Epidermal melanocyte (primary cell): Measurements from ENCODE around the gene ACTR3C.

Source experiments
- DNase-seq: peaks from one replicate; pipeline ENCODE4 v3.0.0; 2011; ENCODE audit warnings: low spot score; ENCODE audit not compliant: insufficient read length

The ACTR3C gene

DNA sequence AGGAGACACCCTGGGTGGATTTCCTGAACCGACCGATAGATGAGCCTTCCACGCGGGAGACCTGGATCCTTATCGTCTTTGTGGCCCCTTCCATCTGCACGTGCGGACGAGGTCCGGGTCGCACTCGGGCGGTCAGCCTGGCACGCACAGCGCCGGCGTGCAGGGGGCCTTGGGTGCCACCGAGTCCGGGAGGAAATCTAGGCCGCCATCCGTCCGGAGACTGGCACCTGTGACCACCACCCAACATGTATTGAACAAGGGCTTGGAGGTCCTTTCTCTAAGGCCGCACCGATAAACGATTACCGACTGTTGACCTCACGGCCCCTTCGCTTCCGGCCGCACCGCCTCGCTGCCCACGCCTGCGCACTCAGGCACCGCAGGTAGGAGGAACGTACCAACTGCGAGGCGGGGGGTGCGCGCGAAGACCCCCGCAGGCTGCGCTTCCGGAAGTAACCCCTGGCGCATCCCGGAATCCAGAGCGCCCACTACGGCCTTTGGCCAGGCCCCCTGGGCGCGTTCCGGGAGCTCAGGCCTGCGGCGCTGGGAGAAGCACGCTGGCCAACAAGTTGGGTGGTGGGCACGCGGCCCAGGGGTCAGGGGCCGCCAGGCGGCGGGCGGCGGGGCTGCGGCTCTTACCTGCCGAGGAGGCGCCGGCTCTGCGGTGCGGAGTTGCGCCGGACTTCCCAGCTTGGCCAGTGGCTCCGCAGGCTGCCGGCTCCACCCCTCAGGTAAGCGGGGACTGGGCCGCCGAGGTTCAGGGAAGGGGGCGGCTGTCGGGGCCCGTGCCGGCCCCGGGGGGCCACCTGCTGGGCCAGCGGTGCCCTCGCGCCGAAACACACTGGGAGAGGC, at the start of gene ACTR3C, which contains the start of gene LRRC61:
Gene ACTR3C, minus strand, starts transcription at position 713 of the 849 bp plus-strand sequence. CDS start 28,249 bp downstream, outside the sequence.
Gene LRRC61, plus strand, starts transcription at position 523 of the 849 bp plus-strand sequence. CDS start 13,507 bp downstream, outside the sequence.
- no peak for DNase-seq

DNA sequence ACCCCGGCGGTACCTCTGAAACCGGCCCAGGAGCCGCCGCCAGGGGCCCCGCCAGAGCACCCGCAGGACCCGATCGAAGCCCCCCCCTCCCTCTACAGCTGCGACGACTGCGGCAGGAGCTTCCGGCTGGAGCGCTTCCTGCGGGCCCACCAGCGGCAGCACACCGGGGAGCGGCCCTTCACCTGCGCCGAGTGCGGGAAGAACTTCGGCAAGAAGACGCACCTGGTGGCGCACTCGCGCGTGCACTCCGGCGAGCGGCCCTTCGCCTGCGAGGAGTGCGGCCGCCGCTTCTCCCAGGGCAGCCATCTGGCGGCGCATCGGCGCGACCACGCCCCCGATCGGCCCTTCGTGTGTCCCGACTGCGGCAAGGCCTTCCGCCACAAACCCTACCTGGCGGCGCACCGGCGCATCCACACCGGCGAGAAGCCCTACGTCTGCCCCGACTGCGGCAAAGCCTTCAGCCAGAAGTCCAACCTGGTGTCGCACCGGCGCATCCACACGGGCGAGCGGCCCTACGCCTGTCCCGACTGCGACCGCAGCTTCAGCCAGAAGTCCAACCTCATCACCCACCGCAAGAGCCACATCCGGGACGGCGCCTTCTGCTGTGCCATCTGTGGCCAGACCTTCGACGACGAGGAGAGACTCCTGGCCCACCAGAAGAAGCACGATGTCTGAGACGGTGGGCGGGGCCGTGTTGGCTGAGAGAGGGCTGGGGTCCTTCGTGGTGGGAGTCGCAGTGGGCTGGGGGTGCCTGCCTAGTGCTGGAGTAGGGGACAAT, 49.1 kb upstream of the ACTR3C start:
- no peak for DNase-seq

DNA sequence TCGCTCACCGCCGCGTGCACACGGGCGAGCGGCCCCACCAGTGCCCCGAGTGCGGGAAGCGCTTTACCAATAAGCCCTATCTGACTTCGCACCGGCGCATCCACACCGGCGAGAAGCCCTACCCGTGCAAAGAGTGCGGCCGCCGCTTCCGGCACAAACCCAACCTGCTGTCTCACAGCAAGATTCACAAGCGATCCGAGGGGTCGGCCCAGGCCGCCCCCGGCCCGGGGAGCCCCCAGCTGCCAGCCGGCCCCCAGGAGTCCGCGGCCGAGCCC, 48.6 kb upstream of the ACTR3C start:
- no peak for DNase-seq

DNA sequence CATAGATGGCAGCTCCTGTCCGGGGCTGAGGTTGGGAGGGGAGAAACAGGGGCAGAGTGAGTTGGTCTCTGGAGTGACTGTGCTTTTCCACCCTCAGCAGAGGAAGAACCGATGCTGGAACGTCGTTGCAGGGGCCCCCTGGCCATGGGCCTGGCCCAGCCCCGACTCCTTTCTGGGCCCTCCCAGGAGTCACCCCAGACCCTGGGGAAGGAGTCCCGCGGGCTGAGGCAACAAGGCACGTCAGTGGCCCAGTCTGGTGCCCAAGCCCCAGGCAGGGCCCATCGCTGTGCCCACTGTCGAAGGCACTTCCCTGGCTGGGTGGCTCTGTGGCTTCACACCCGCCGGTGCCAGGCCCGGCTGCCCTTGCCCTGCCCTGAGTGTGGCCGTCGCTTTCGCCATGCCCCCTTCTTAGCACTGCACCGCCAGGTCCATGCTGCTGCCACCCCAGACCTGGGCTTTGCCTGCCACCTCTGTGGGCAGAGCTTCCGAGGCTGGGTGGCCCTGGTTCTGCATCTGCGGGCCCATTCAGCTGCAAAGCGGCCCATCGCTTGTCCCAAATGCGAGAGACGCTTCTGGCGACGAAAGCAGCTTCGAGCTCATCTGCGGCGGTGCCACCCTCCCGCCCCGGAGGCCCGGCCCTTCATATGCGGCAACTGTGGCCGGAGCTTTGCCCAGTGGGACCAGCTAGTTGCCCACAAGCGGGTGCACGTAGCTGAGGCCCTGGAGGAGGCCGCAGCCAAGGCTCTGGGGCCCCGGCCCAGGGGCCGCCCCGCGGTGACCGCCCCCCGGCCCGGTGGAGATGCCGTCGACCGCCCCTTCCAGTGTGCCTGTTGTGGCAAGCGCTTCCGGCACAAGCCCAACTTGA, 48.0 kb upstream of the ACTR3C start:
- DNase-seq, result no peak

DNA sequence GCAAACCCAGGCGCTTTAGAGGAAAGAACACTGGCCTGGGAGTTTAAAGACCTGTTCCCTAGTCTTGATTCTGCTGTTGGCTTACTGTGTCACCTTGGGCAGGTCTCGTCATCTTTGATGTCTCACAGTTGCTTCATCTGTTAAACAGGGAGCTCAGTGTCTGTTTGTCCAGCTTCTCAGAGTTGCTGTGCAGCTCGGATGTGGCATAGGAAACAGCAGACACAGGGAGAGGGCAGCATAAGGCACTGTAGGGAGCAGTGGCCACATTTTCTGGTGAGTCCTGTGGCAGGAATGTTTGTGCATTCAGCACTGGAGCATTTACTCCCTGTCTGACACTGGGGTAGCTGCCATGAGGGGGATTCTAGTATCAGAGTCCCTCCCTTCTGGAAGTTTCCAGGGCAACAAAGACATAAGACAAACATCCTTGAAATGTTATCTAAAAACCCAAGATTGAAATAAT, 47.3 kb upstream of the ACTR3C start:
- no peak for DNase-seq

DNA sequence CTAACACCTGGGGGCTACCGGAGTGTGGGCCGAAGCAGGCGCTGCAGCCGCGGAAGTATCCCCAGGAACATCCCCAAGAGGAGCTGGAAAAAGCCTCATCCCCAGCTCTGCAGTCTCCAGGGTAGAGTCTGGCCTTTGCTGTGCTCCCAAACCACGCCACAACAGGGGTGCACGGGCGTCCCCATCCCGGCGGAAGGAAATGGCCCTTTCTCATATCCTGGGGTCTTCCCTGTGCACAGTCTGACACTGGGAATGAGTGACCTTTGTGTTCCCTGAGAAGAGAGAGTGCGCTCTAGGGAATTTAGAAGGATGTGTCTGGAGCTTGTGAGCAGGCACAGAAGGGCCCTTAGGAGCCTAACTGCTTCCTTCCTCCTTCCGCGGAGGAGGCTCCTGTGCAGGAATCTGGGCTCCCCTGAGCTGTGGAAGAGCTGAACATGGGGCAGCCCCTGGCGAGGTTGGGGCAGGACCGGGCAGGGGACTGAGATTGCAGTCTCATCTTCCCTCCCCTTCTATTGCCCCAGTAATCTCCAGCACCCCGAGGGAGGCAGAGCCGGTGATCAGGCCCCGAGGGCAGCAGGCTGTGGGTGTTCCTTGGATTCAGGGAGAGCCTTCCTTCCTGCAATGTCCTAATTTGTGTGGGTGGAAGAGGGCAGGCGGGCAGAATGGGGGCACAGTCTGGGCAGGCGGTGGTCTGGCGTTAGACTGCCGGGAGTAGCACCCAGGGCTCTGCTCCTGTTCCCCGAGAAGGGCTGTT, 46.6 kb upstream of the ACTR3C start:
- DNase-seq, result no peak

DNA sequence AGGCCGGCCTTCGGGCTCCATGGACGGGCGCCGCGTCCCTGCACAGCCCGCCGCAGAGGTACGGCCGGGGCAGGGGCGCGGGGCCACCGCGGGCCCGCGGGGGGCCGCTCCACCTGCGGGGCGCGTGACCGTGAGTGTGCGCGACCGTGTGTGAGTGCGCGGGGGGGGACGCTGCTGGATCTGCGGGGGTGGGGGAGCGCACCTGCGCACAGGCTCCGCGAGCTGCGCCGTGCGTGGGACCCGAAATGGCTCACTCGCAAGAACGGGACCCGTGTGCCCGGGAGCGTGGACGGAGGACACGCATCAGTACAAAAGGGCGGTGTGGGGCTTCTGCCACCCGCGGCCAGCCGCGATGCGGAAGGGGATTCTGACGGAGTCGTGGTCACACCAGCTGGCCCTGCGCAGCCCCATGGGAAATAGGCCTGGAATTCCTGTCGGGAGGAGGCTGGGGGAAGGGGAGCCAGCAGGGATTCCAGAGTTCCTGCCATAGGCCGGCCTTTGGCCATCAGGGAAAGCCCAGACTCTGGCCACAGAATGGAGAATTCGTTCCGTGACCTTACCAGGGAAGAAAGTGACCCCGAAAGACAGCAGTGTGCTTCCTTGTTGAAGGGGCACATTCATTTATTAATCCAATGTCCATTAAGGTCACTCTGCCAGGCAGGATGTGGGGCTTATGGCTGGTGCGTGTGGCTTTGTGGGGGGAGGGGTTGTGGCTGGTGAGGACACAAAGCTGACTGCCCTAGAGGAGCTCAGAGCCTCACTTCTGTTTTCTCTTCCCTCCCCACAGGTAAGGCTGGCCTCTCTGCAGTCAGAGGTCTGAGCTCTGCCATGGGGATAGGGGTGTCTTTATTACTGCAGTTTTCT, 45.8 kb upstream of the ACTR3C start:
- DNase-seq, result peak; percentile 80

DNA sequence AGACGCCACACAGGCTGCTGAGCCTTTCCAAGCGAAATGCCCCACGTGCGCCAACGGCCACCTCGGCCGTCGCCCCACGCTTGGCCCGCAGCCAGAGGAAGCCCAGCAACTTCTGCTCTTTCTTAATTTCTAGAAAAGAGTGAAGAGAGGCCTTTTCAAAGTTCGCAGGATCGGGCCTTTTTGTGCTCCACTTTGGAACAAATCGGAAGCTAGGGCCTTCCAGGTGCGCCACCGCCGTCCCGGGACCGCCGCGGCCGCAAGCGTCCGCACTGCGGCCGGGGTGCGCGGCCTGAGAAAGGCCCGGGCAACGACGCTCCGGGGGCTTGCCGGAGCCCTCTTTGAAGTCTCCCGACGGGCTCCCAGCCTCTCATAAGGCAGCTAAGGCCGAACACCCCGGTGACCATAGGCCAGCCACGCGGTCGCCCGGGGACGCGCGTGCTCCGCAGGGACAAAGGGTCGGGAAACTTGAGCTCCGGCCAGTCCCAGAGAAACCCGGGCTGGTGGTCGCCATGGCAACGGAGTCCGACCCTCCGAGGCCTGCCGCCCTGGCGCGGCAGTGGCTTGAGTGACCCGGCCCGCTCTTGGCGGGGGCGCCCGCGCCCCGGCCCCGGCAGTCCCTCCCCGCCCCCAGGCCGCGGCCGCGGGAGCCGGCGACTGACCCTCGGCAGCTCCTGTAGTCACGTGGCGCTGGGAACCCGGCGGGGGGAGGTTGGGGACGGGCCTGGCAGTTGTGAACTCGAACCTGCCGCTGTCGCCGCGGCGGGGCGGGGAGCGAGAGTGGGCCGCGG, 44.9 kb upstream of the ACTR3C start, which contains the start of gene REPIN1:
Gene REPIN1, plus strand, starts transcription at position 727 of the 788 bp plus-strand sequence. CDS start 890 bp downstream, outside the sequence.
- peak; percentile 86 for DNase-seq

DNA sequence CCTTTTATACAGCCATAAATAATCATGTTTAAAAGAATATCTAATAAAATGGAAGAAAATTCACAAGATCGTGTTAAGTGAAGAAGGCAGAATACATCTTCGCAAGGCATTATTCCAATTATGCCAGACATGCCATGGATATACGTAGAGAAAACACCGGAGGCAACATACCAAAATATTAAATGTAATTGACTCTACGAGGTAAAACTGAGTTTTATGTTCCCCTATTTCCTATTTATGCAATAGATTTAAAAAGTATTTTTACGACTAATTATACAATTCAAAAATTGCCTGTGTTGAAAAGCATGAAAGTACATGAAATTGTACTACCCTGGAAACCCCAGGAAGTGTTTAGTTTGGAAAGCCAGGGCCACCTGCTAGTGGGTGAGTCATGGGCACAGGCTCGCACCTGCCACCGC, 44.3 kb upstream of the ACTR3C start:
- DNase-seq, result no peak

DNA sequence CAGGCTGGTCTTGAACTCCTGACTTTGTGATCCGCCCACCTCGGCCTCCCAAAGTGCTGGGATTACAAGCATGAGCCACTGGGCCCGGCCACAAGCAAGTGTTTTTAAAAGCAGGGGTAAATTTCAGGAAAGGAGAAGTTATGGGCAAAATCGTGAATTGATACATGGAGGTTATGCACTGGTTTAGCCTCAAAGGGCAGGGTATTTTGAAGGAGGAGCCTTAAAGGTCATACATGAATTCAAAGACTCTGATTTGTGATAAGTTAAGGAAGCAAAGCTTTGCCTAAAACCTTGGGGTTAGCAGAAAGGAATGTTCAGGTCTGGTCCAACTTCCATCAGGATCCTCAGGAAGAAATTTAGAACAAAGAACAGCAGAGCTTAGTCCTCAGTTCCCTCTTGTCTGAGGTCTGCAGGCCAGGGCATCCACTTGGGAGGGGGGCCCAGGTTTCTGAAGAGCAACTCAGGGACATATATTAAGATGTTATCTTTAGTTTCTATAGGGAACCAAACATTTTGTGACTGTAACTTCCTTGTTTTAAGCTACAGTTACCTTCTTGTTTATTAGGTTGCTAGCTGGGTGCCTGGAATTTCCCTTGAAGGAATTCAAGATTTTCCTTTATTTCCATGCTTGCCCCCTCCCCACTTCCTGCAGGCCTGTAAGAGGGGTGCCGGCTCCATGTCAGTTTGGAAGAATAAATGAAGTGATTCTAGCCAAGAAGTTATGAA, 42.5 kb upstream of the ACTR3C start:
- no peak for DNase-seq

DNA sequence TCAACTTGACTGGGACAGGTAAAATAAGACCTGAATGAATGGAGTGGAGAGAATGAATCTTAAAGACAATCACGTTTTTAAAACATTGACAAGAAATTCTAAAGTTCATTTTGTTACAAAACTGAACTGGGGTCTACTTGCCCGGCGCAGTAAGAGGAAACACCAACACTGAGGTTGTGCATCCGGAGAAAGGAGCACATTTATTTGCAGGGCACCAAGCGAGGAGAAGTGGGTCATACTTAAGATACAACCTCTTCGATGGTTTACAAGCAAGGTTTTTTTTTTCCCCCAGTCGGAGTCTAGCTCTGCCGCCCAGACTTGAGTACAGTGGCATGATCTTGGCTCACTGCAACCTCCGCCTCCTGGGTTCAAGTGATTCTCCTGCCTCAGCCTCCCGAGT, 41.8 kb upstream of the ACTR3C start:
- no peak for DNase-seq

DNA sequence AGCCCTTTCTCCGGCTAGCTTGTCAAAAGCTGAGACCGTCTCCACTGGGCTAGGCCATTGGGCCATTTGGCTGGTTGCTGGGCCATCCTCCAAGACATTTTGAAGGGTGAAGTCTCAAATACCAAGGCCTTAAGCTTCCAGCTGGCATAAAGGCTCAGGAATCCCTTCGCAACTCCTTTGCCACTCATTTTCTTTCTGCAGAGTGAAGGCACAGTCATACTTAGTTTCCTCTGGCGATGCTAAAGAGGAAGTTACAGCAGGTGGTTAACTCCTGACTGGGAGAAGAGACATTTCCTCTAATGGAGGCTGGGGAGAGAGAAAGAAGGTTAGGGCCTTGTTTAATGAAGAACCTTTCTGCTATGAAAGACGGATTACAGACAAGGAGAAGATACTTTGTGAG, 40.5 kb upstream of the ACTR3C start:
- no peak for DNase-seq

DNA sequence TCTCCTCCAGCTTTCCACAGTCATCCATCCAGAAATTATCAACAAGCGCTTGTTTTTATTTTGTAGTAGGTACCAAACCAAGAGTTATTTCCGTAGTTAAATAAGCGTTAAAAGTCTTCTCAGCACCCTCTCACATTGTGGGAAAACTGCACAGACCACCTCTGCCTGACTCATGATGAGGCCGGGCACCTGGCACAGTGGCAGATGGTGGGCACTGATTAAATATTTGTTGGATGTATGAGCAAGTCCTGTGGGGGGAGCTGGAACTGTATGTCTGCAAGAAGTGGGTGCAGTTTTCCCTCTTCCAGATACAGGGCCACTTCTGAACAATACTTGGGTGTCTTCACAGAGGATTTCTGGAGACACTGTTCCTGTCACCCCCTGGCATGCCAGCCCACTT, 40.0 kb upstream of the ACTR3C start:
- no peak for DNase-seq

DNA sequence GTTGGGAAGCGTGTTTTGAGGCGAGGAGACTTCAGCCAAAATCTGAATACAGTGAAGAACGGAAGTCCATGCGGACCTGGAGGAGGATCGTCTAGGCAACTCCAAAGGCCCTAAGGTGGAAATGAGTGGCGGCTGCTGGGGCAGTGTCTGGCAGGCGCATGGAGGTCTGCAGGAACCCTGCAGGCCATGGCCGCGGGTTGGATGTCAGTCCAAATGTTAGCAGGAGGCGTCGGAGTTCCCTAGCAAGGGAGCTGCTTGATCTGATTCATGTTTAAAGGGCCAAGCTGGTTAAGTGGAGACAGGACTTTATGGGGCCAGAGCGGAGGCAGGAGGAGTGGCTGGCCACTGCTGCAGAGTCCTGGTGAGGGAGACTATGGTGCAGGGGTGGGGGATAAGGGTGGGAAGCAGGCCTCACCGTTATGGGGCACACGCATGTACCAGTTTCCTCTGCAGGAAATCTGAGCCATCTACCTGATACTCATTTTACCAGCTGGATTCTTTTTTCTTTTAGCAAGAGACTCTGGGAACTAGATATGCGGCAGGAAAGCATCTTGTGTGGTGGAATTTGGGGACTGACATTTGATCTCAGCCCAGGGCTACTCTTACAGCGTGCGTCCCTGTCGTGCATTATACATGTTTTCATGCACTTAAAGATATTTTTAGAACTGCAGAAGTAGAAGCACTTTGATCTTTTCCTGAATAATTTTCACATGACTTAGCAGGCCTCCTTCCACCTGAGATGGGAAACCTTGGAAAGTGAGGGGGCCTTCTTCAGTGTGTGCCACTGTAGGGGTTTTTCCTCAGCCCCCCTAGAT, 38.7 kb upstream of the ACTR3C start:
- no peak for DNase-seq

DNA sequence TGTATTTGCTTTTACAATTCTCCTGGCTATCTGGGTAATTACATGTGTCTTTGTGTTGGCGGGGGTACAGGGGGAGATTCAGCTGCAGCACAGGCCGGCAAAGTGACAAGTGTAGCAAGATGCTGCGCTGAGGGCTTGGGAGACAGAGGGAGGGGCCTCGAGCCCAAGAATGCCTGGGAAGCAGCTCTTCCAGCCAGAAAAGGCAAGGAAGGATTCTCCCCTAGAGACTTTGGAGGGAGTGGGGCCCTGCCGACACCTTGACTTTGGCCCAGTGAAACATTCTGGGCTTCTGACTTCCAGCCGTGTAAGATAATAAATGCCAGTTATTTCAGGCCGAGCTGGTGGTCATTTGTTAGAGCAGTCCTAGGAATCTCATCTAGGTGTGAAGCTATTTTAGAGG, 38.1 kb upstream of the ACTR3C start:
- no peak for DNase-seq

DNA sequence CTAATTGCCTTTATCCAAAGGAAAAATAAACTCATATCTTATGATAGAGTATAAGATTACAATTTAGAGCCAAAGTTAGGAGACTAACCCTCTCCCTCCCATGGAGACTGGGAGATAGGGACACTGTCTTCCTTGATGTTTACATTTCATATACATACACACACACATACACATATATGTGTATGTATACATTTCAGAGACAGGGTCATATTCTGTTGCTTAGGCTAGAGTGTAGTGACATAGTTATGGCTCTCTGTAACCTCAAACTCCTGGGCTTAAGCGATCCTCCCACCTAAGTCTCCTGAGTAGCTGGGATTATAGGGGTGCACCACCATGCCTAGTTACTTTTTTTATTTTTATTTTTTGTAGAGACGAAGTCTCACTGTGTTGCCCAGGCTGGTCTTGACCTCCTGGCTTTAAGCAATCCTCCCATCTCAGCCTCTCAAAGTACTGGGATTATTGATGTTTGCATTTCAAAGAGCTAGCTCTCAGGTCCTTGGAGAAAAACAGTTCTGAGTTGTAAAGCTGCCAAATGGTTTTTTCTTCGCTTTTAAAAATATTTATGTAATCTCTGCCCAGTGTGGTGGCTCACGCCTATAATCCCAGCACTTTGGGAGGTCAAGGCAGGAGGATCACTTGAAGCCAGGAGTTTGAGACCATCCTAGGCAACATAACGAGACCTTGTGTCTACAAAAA, 37.2 kb upstream of the ACTR3C start:
- no peak for DNase-seq
